Measurements from ENCODE around the gene HOXD8. TPM values are rescaled to one million over a fixed set of nuclear protein-coding genes. Genes with fewer than 3 reads are reported as not detected.

The HOXD8 gene
- total RNA-seq, 1 donor from 2014 or later, result not detected

GRCh38 chr2:176115883-176116813 is 13.4 kb upstream of the HOXD8 start, which contains the start of gene HOXD10:
TSS of gene HOXD10 (plus strand) at chr2:176116778. CDS start at chr2:176116834, 56 bp downstream.
- no peak for TF ChIP-seq CTCF (IDR thresholded peaks at IDR 0.05)
- Mint-ChIP-seq H3K9me3 (ENCODE audit: low read depth) (peaks cover 8% of the 10 kb centered on the region), H3K4me3 (ENCODE audit: unreplicated experiment) (no peak within 1 kb of the TSS), H3K27ac (ENCODE audit: unreplicated experiment) (no peak within 1 kb of the TSS), H3K36me3 (ENCODE audit: low read depth) (peaks cover 4% of the 10 kb centered on the region), H3K4me1 (ENCODE audit: low read depth) (peaks cover 2% of the 10 kb centered on the region), H3K27me3 (ENCODE audit: low read depth) (peaks cover 91% of the 10 kb centered on the region)
- peak; percentile 67 for DNase-seq (ENCODE audit: low spot score)

GRCh38 chr2:176117162-176117822 is 12.2 kb upstream of the HOXD8 start:
- no peak overlapping the region for H3K27ac Mint-ChIP-seq (ENCODE audit: unreplicated experiment)
- peak; percentile 73 for DNase-seq (ENCODE audit: low spot score)
- no peak overlapping the region for H3K4me3 Mint-ChIP-seq (ENCODE audit: unreplicated experiment)
- peaks cover 8% of the 10 kb centered on the region for H3K9me3 Mint-ChIP-seq (ENCODE audit: low read depth)
- TF ChIP-seq CTCF (IDR thresholded peaks at IDR 0.05), result no peak
- peaks cover 84% of the 10 kb centered on the region for H3K27me3 Mint-ChIP-seq (ENCODE audit: low read depth)
- H3K4me1 Mint-ChIP-seq (ENCODE audit: low read depth), result no peaks in the 10 kb centered on the region
- peaks cover 4% of the 10 kb centered on the region for H3K36me3 Mint-ChIP-seq (ENCODE audit: low read depth)

GRCh38 chr2:176117823-176118371 is 11.6 kb upstream of the HOXD8 start:
- TF ChIP-seq CTCF (IDR thresholded peaks at IDR 0.05), result no peak
- Mint-ChIP-seq H3K4me1 (ENCODE audit: low read depth) (peaks cover 3% of the 10 kb centered on the region), H3K27me3 (ENCODE audit: low read depth) (peaks cover 82% of the 10 kb centered on the region), H3K36me3 (ENCODE audit: low read depth) (peaks cover 4% of the 10 kb centered on the region), H3K9me3 (ENCODE audit: low read depth) (peaks cover 8% of the 10 kb centered on the region), H3K27ac (ENCODE audit: unreplicated experiment) (no peak overlapping the region), H3K4me3 (ENCODE audit: unreplicated experiment) (no peak overlapping the region)
- no peak for DNase-seq (ENCODE audit: low spot score)

- peaks cover 5% of the 10 kb centered on the region for H3K4me1 Mint-ChIP-seq (ENCODE audit: low read depth)
- H3K27ac Mint-ChIP-seq (ENCODE audit: unreplicated experiment), result no peak overlapping the region
- peaks cover 78% of the 10 kb centered on the region for H3K27me3 Mint-ChIP-seq (ENCODE audit: low read depth)
- TF ChIP-seq CTCF (IDR thresholded peaks at IDR 0.05), result peak; percentile 53
- H3K9me3 Mint-ChIP-seq (ENCODE audit: low read depth), result peaks cover 8% of the 10 kb centered on the region
- H3K36me3 Mint-ChIP-seq (ENCODE audit: low read depth), result peaks cover 5% of the 10 kb centered on the region
- no peak overlapping the region for H3K4me3 Mint-ChIP-seq (ENCODE audit: unreplicated experiment)
- DNase-seq (ENCODE audit: low spot score), result no peak
These were observed 10.7 kb upstream of the HOXD8 start for GRCh38 chr2:176118601-176119339.
